Coronary artery (tissue), 2 donors: ENCODE results near the gene LYST.

Experiments used
- DNase-seq: peaks from one replicate; pipeline ENCODE4 v3.0.0-alpha.2; 2017; ENCODE audit warnings: low spot score
- H3K27ac ChIP-seq, 2 donors: fragments of 200-600 bp; sonication (generic); one replicate each; pipeline ENCODE4 v1.5.1; 2016 to 2019
- H3K4me3 ChIP-seq: fragments of 200-600 bp; sonication (generic); 2 replicates; pipeline ENCODE4 v1.5.1; 2016; ENCODE audit warnings: mild to moderate bottlenecking, moderate library complexity
- CTCF ChIP-seq: fragments of 200-600 bp; sonication (generic); IDR thresholded peaks from one replicate; pipeline ENCODE4 v1.5.1; 2019; ENCODE audit warnings: antibody characterized with exemption

Gene LYST

GRCh38 chr1:235818632-235819136 is 48.0 kb downstream of the LYST start:
- Histone ChIP-seq H3K4me3 (no peak overlapping the region), H3K27ac (no peak overlapping the region)
- DNase-seq = no peak
- no peak for TF ChIP-seq CTCF

DNA sequence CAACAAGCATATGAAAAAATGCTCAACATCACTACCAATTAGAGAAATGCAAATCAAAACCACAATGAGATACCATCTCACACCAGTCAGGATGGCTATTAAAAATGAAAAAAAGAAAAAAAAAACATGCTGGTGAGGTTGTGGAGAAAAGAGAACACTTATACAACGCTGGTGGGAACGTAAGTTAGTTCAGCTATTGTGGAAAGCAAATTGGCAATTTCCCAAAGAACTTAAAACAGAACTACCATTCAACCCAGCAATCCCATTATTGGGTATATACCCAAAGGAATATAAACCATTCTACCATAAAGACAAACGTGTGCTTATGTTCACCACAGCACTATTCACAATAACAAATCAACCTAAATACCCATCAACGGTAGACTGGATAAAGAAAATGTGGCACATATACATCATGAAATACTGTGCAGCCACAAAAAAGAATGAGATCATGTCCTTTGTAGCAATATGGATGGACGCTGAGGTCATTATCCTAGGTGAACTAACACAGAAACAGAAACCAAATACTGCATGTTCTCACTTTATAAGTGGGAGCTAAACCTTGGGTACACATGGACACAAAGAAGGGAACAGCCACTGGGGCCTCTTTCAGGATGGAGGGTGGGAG is 49.5 kb downstream of the LYST start:
- no peak for DNase-seq
- no peak for TF ChIP-seq CTCF
- no peak overlapping the region for H3K27ac ChIP-seq
- no peak overlapping the region for H3K4me3 ChIP-seq

DNA sequence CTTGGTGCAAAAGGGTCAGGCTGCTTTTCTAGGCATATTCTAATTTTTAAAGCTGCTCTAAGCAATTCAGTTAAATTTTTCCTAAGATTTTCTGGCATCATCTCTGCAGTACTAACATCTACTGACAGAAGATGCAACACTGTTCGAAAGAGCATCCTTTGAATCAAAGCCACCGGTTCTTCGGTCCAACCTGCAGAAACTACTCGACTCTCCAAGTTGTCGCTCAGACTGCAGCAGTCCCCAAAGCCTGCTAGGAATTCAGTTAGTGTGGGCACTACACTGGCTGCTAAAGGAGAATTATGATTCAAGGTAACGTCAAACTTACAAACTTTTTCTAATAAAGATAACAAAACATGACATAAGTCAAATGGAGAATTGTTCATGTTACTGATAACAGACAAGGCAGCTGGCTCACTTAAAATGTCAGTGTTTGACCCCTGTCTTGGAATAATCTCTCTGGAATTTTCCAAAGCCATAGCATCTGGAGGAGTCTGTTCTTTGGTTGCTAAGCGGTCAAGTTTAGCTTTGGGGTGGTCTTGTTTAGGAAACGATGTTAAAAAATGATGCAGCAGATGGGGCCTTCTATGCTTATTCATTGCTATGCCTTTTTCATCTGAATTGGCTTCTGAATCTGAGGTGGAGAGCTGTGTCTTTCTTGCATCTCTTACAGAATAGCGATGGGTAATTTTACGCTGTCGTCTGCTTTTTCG is 56.9 kb downstream of the LYST start:
- DNase-seq = no peak
- Histone ChIP-seq H3K4me3 (no peak overlapping the region), H3K27ac (no peak overlapping the region)
- TF ChIP-seq CTCF = no peak

DNA sequence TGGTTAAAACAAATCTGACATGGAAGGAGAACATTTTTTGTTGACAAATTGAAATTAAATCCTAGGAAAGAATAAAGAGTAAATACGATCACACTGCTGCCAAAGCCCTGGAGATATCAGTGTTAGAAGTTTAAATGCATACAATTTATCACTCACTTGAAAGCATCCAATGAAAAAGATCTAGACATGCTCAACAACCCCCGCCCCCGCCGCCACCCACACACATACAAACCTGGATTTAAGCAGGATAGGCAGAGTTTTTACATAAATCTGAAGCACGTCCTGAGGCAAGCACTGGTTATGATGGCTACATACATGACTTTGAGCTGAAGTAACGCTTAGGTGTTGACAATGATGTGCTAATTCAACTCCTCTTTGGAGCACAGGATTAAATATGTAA is 58.5 kb downstream of the LYST start:
- Histone ChIP-seq H3K27ac (no peak overlapping the region), H3K4me3 (no peak overlapping the region)
- no peak for DNase-seq
- no peak for TF ChIP-seq CTCF

DNA sequence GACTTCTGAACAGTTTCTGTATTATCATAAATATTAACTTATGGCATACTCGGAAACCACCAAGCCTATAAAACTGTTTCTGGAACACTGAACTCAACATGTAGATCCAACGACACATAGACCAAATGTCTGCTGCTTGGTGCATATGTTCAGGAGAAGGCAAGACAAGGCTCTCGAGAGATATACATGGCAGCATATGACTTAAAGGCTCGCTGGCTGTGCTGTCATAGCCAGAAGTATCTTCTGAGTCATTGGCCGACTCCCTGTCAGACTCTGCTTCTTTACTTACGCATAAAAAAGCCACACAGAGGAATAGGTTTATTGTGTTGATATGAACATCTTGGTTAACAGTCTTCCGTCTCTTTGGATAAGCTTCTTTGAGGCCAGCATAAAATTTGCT is 60.6 kb downstream of the LYST start:
- TF ChIP-seq CTCF = no peak
- Histone ChIP-seq H3K4me3 (no peak overlapping the region), H3K27ac (no peak overlapping the region)
- no peak for DNase-seq

GRCh38 chr1:235802573-235803346 is 63.9 kb downstream of the LYST start:
- Histone ChIP-seq H3K27ac (no peak overlapping the region), H3K4me3 (no peak overlapping the region)
- TF ChIP-seq CTCF = no peak
- no peak for DNase-seq
